Measurements from ENCODE around the gene CASK.

The CASK gene

DNA sequence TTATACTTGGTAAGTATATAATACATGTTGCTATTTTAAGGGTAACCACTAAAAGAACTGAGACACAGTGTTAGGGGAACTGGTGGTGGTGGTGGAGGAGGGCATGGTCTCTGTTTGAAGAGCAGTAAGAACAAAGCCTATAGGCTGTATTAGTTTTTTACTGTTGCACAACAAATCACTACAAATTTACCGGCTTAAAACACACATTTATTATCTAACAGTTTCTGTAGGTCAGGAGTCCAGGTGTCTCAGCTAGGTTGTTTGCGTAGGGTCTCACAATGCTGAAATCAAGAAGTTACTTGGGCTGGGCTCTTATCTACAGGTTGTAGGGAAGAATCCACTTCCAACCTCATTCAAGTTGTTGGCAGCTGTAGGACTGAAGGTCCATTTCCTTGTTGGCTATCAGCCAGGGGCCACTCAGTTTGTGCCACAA lies 52.6 kb downstream of the CASK start:
- no peak for DNase-seq
- H3F3A ChIP-seq (ENCODE audit: insufficient read depth, low read length): no peaks in the 10 kb centered on the region

DNA sequence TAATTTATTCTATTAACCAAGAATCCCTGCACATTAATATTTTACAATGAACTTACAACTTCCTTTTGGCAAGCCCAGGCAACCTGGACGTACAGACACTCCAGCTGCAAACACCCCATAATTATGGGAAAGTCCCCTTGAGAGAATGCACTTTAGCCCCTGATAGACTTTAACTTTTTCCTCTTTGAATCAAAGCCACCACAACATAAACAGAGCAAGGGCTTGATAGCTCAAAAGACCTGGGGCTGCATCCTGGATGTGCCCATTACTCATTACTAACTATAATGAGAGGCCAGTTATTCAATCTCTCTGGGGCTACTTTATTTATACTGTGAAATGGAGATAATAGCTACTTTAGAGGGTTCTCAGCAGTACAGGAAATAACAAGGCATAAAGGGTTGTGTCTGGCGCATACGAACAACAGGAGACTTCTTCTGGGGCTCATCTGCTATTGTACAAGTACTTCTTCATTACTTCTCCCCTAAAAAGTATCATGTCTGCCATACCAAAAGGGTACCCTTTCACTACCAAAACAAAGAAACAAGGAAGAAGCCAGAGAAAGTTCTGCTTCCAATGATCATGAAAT lies 54.9 kb downstream of the CASK start:
- no peaks in the 10 kb centered on the region for H3K4me1 ChIP-seq (ENCODE audit: low read length)
- DNase-seq: no peak
- no peaks in the 10 kb centered on the region for H3F3A ChIP-seq (ENCODE audit: insufficient read depth, low read length)
- H3K9me2 ChIP-seq (replicated peaks; ENCODE audit: insufficient read depth, low read length): no peaks in the 10 kb centered on the region
- H3K27ac ChIP-seq (ENCODE audit: low read length): no peak overlapping the region
- H4K20me1 ChIP-seq (ENCODE audit: insufficient read depth, low read length): no peaks in the 10 kb centered on the region
- no peak overlapping the region for H3K4me2 ChIP-seq (ENCODE audit: low read depth, low read length)
- no peak overlapping the region for H3K4me3 ChIP-seq (ENCODE audit: low read length)
- H3K27me3 ChIP-seq (replicated peaks; ENCODE audit: insufficient read depth, low read length): no peaks in the 10 kb centered on the region
- peaks cover 12% of the 10 kb centered on the region; the same call in 1 of the 2 replicates for H3K79me2 ChIP-seq (ENCODE audit: low read length)
- TF ChIP-seq EZH2phosphoT487 (IDR thresholded peaks at IDR 0.05; ENCODE audit: low read length) (no peak), EZH2 (optimal IDR thresholded peaks at IDR 0.05; ENCODE audit: low read depth, low read length) (no peak)
- TF ChIP-seq, protein P1, sequence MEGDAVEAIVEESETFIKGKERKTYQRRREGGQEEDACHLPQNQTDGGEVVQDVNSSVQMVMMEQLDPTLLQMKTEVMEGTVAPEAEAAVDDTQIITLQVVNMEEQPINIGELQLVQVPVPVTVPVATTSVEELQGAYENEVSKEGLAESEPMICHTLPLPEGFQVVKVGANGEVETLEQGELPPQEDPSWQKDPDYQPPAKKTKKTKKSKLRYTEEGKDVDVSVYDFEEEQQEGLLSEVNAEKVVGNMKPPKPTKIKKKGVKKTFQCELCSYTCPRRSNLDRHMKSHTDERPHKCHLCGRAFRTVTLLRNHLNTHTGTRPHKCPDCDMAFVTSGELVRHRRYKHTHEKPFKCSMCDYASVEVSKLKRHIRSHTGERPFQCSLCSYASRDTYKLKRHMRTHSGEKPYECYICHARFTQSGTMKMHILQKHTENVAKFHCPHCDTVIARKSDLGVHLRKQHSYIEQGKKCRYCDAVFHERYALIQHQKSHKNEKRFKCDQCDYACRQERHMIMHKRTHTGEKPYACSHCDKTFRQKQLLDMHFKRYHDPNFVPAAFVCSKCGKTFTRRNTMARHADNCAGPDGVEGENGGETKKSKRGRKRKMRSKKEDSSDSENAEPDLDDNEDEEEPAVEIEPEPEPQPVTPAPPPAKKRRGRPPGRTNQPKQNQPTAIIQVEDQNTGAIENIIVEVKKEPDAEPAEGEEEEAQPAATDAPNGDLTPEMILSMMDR (IDR thresholded peaks at IDR 0.05; ENCODE audit: low read length): no peak
- no peak overlapping the region for H2AFZ ChIP-seq (ENCODE audit: low read length)
- no peaks in the 10 kb centered on the region for H3K36me3 ChIP-seq (replicated peaks; ENCODE audit: insufficient read depth, low read length)
- H3K9ac ChIP-seq (ENCODE audit: low read length): no peak overlapping the region
- H3K9me3 ChIP-seq (replicated peaks; ENCODE audit: insufficient read depth, low read length): no peaks in the 10 kb centered on the region

More for the DNA sequence above, 52.6 kb downstream of the CASK start:
- H3K9me2 ChIP-seq (replicated peaks; ENCODE audit: insufficient read depth, low read length): no peaks in the 10 kb centered on the region
- H3K27me3 ChIP-seq (replicated peaks; ENCODE audit: insufficient read depth, low read length): no peaks in the 10 kb centered on the region
- no peak overlapping the region for H3K4me3 ChIP-seq (ENCODE audit: low read length)
- no peaks in the 10 kb centered on the region for H4K20me1 ChIP-seq (ENCODE audit: insufficient read depth, low read length)
- H3K79me2 ChIP-seq (ENCODE audit: low read length): peaks cover 16% of the 10 kb centered on the region; the same call in 1 of the 2 replicates
- no peaks in the 10 kb centered on the region for H3K4me1 ChIP-seq (ENCODE audit: low read length)
- H2AFZ ChIP-seq (ENCODE audit: low read length): no peak overlapping the region
- no peaks in the 10 kb centered on the region for H3K9me3 ChIP-seq (replicated peaks; ENCODE audit: insufficient read depth, low read length)
- H3K9ac ChIP-seq (ENCODE audit: low read length): no peak overlapping the region
- TF ChIP-seq, protein P1 (IDR thresholded peaks at IDR 0.05; ENCODE audit: low read length): no peak
- TF ChIP-seq EZH2phosphoT487 (IDR thresholded peaks at IDR 0.05; ENCODE audit: low read length) (no peak), EZH2 (optimal IDR thresholded peaks at IDR 0.05; ENCODE audit: low read depth, low read length) (no peak)
- no peaks in the 10 kb centered on the region for H3K36me3 ChIP-seq (replicated peaks; ENCODE audit: insufficient read depth, low read length)
- no peak overlapping the region for H3K27ac ChIP-seq (ENCODE audit: low read length)
- no peak overlapping the region; the same call in 1 of the 2 replicates for H3K4me2 ChIP-seq (ENCODE audit: low read depth, low read length)

DNA sequence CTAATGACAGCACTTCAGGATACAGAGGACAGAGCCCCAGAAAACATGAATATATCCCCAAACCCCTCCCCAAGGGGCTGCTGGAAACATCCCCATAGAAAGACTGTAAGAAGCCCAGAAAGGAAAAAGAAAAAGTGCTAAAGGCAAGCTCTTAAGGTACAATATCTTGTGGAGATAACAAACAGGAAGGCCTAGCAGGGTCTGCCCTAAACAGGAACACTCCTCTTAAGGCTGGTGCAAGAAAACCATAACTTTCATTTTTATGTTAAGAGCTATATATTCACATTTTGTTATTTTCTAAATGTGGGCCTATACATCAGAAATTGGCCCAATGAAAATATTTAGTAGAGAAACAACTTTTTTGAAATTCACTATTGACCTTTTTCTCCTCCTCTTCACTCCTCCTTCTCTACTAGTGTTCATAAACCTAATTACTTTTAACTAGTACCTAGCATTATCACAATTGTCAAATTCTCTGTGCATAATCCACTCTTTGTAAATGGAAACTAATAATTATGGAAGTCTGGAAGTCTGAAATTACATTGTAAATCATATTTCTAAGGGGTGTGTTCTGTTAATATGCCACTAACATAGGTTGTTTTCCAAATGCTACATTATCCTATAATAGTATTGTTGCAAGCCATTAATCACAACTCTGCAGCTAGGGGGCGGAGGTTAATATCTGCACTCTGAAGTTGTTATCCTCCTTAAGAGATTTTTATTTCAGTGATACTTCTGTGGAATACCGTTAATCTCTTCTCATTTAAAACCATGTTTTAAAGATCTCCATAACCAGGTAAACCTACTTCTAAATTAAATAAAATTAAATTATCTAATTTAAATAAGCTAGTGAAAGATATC lies 59.8 kb downstream of the CASK start:
- TF ChIP-seq, protein P1 (IDR thresholded peaks at IDR 0.05; ENCODE audit: low read length): 0 out of 2 replicates have a peak, but pooled peaks have one; percentile 4
- no peak for TF ChIP-seq EZH2phosphoT487 (IDR thresholded peaks at IDR 0.05; ENCODE audit: low read length)
- Histone ChIP-seq H4K20me1 (ENCODE audit: insufficient read depth, low read length) (no peaks in the 10 kb centered on the region), H3K79me2 (ENCODE audit: low read length) (peaks cover 11% of the 10 kb centered on the region; the same call in 1 of the 2 replicates), H3K4me2 (ENCODE audit: low read depth, low read length) (no peak overlapping the region), H3K9me3 (replicated peaks; ENCODE audit: insufficient read depth, low read length) (no peaks in the 10 kb centered on the region), H3K27ac (ENCODE audit: low read length) (no peak overlapping the region), H3K9ac (ENCODE audit: low read length) (no peak overlapping the region), H3F3A (ENCODE audit: insufficient read depth, low read length) (no peaks in the 10 kb centered on the region), H3K9me2 (replicated peaks; ENCODE audit: insufficient read depth, low read length) (no peaks in the 10 kb centered on the region), H3K36me3 (replicated peaks; ENCODE audit: insufficient read depth, low read length) (no peaks in the 10 kb centered on the region), H3K4me1 (ENCODE audit: low read length) (no peaks in the 10 kb centered on the region), H3K4me3 (ENCODE audit: low read length) (no peak overlapping the region), H3K27me3 (replicated peaks; ENCODE audit: insufficient read depth, low read length) (no peaks in the 10 kb centered on the region), H2AFZ (ENCODE audit: low read length) (no peak overlapping the region)
- DNase-seq: no peak
